ENCODE measurements around the gene ABI1. TPM values are rescaled to one million over a fixed set of nuclear protein-coding genes. Genes with fewer than 3 reads are reported as not detected.

Gene ABI1
- polyA plus RNA-seq, 1 donor from 2014 or later = 50.4 TPM

DNA sequence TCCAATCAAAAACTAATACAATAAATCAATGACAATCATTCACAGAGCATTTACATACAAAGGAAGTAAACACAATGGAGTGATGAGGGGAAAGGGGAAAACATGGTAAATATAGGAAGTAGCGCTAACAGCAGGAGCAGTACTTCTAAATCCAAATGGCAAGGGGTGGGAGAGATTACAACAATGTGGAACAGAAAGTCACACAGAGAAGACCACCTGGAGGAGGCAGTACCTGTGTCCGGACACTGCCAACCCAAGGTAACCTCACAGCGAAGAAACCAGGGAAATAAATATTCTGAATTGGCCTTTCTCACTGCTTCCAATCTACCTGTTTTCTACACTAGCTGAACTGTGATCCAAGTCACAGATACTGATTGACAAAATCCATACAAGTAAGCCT lies 58.2 kb downstream of the ABI1 start:
- Histone ChIP-seq H3F3A (ENCODE audit: insufficient read depth, low read length, poor library complexity, severe bottlenecking) (no peaks in the 10 kb centered on the region), H3K36me3 (ENCODE audit: insufficient read depth, low read length) (no peaks in the 10 kb centered on the region), H3K4me2 (ENCODE audit: low read length) (no peak overlapping the region), H2AFZ (ENCODE audit: low read depth, low read length) (no peak overlapping the region), H3K27me3 (ENCODE audit: insufficient read depth, low read depth, low read length) (no peaks in the 10 kb centered on the region), H3K4me3 (ENCODE audit: low read length) (no peak overlapping the region), H3K9me3 (ENCODE audit: low read length) (no peaks in the 10 kb centered on the region), H4K20me1 (ENCODE audit: insufficient read depth) (no peaks in the 10 kb centered on the region), H3K9me2 (ENCODE audit: insufficient read depth, low read length) (no peaks in the 10 kb centered on the region), H3K9ac (ENCODE audit: low read length) (no peak overlapping the region), H3K27ac (ENCODE audit: low read length) (no peak overlapping the region), H3K79me2 (replicated peaks; ENCODE audit: insufficient read depth, low read length) (peaks cover 32% of the 10 kb centered on the region)
- TF ChIP-seq TAF1 (IDR thresholded peaks at IDR 0.05; ENCODE audit: low read depth) (no peak), REST (IDR thresholded peaks at IDR 0.05; ENCODE audit: borderline replicate concordance) (no peak), POLR2AphosphoS5 (IDR thresholded peaks at IDR 0.05) (no peak), CTCF (IDR thresholded peaks at IDR 0.05; ENCODE audit: poor library complexity, severe bottlenecking) (no peak), SMC3 (conservative IDR thresholded peaks at IDR 0.05; ENCODE audit: poor library complexity) (no peak), EP300 (conservative IDR thresholded peaks at IDR 0.05; ENCODE audit: poor library complexity, severe bottlenecking) (no peak), RAD21 (conservative IDR thresholded peaks at IDR 0.05) (no peak), MXI1 (conservative IDR thresholded peaks at IDR 0.05; ENCODE audit: poor library complexity, severe bottlenecking) (no peak), EZH2 (IDR thresholded peaks at IDR 0.05; ENCODE audit: borderline replicate concordance, insufficient read depth, low read length, poor library complexity, severe bottlenecking) (no peak)

DNA sequence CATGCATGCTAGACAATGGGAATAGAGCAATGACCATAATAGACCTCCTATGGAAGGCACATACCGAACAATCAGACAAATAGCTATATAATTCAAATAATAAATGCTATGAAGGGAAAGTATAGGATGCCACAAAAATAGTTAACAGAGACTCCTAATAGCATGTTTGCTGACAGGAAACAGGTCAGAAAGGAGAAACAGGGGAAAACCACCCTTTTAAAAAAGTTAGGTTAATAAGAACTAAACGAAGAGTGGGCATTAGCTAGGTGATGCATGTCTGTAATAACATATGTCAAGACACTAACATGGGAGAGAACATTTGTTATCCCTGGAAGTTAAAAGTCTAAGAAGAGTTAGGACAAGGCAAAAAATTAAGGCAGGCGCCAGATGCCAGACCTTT lies 58.9 kb downstream of the ABI1 start:
- no peak overlapping the region for H3K9ac ChIP-seq (ENCODE audit: low read length)
- H3K4me3 ChIP-seq (ENCODE audit: low read length) = no peak overlapping the region
- no peaks in the 10 kb centered on the region for H3K9me2 ChIP-seq (ENCODE audit: insufficient read depth, low read length)
- no peaks in the 10 kb centered on the region for H3F3A ChIP-seq (ENCODE audit: insufficient read depth, low read length, poor library complexity, severe bottlenecking)
- no peaks in the 10 kb centered on the region for H3K9me3 ChIP-seq (ENCODE audit: low read length)
- no peak overlapping the region for H3K4me2 ChIP-seq (ENCODE audit: low read length)
- no peak overlapping the region for H3K27ac ChIP-seq (ENCODE audit: low read length)
- no peaks in the 10 kb centered on the region for H3K27me3 ChIP-seq (ENCODE audit: insufficient read depth, low read depth, low read length)
- peaks cover 32% of the 10 kb centered on the region for H3K79me2 ChIP-seq (replicated peaks; ENCODE audit: insufficient read depth, low read length)
- H4K20me1 ChIP-seq (ENCODE audit: insufficient read depth) = no peaks in the 10 kb centered on the region
- H2AFZ ChIP-seq (ENCODE audit: low read depth, low read length) = no peak overlapping the region
- no peaks in the 10 kb centered on the region for H3K36me3 ChIP-seq (ENCODE audit: insufficient read depth, low read length)
- no peak for TF ChIP-seq EZH2 (IDR thresholded peaks at IDR 0.05; ENCODE audit: borderline replicate concordance, insufficient read depth, low read length, poor library complexity, severe bottlenecking)
- TF ChIP-seq RAD21 (conservative IDR thresholded peaks at IDR 0.05) = no peak
- TF ChIP-seq MXI1 (conservative IDR thresholded peaks at IDR 0.05; ENCODE audit: poor library complexity, severe bottlenecking) = no peak
- no peak for TF ChIP-seq CTCF (IDR thresholded peaks at IDR 0.05; ENCODE audit: poor library complexity, severe bottlenecking)
- TF ChIP-seq SMC3 (conservative IDR thresholded peaks at IDR 0.05; ENCODE audit: poor library complexity) = no peak
- no peak for TF ChIP-seq TAF1 (IDR thresholded peaks at IDR 0.05; ENCODE audit: low read depth)
- TF ChIP-seq EP300 (conservative IDR thresholded peaks at IDR 0.05; ENCODE audit: poor library complexity, severe bottlenecking) = no peak
- no peak for TF ChIP-seq POLR2AphosphoS5 (IDR thresholded peaks at IDR 0.05)
- TF ChIP-seq REST (IDR thresholded peaks at IDR 0.05; ENCODE audit: borderline replicate concordance) = no peak
